Astrocyte of the hippocampus (primary cell): ENCODE data around the gene TECRL.

Experiments used
- DNase-seq: peaks from one replicate; pipeline ENCODE4 v3.0.0; 2011; ENCODE audit warnings: low read depth, low spot score

Gene TECRL

GRCh38 chr4:64409300-64409699 is at the start of gene TECRL:
TSS of gene TECRL (minus strand) at chr4:64409450. CDS start at chr4:64409351, 99 bp downstream.
- DNase-seq = no peak

GRCh38 chr4:64432674-64433073 is 23.4 kb upstream of the TECRL start:
- DNase-seq = no peak

- DNase-seq = no peak
Observed at GRCh38 chr4:64430933-64431332, 21.7 kb upstream of the TECRL start.

- DNase-seq = peak; percentile 87
Observed at GRCh38 chr4:64417974-64418373, 8.7 kb upstream of the TECRL start.

GRCh38 chr4:64407000-64407399 is 2.2 kb downstream of the TECRL start:
- DNase-seq = no peak

GRCh38 chr4:64405761-64406160 is 3.5 kb downstream of the TECRL start:
- DNase-seq = no peak

- no peak for DNase-seq
Observed at GRCh38 chr4:64402684-64403083, 6.6 kb downstream of the TECRL start.

GRCh38 chr4:64399313-64400109 is 9.7 kb downstream of the TECRL start:
- DNase-seq = no peak

GRCh38 chr4:64394469-64394868 is 14.8 kb downstream of the TECRL start:
- no peak for DNase-seq

- no peak for DNase-seq
Observed at GRCh38 chr4:64388252-64388651, 21.0 kb downstream of the TECRL start.

- DNase-seq = no peak
Observed at GRCh38 chr4:64385220-64385619, 24.0 kb downstream of the TECRL start.

GRCh38 chr4:64384237-64385203 is 24.7 kb downstream of the TECRL start:
- DNase-seq = no peak

GRCh38 chr4:64368741-64369140 is 40.5 kb downstream of the TECRL start:
- DNase-seq = no peak

GRCh38 chr4:64361399-64361740 is 47.9 kb downstream of the TECRL start:
- no peak for DNase-seq

- no peak for DNase-seq
Observed at GRCh38 chr4:64360664-64361398, 48.4 kb downstream of the TECRL start.

- no peak for DNase-seq
Observed at GRCh38 chr4:64359489-64359888, 49.8 kb downstream of the TECRL start.

GRCh38 chr4:64353904-64354303 is 55.3 kb downstream of the TECRL start:
- DNase-seq = no peak

- no peak for DNase-seq
Observed at GRCh38 chr4:64341711-64342110, 67.5 kb downstream of the TECRL start.

GRCh38 chr4:64340218-64341110 is 68.8 kb downstream of the TECRL start:
- no peak for DNase-seq

- no peak for DNase-seq
Observed at GRCh38 chr4:64334964-64335363, 74.3 kb downstream of the TECRL start.

GRCh38 chr4:64330143-64330542 is 79.1 kb downstream of the TECRL start:
- no peak for DNase-seq
